NCI-H1930 (cell line): Measurements from ENCODE around the gene OARD1.
"Not testable (repeated sequence)": the region's sequence is repeated elsewhere in the genome, so short reads cannot be mapped to it uniquely, and the experiment has no call there.

Experiments
- DNase-seq, 2 experiments: peaks; one replicate each; lab custom pipeline; 2025; lab: John Stamatoyannopoulos, UW

The OARD1 gene

DNA sequence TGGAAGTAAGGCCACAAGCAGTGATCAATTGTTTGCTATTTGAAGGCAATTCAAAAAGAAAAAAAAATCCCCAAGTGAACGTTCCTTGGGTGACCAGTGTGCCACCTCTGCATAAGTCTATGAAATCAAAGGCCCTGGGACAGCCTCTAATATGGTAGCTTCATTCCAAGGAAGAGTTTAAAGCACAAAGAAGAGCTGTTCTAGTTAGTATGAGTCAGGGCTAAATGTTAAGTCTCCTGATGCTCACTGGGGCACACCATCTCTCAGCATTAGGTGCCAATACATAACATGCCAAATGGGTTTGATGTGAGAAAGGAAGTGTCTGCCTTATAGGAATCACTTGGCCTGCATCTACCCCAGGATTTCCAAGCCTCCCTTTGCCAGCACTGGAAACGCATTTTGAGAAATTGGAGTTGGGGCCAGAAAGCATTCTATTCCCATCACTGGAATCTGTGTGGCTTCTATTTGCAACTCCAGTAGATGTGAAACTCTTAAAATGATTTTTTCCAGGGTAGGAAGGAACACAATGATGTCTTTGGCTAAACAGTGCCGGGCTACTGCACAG is 46.1 kb downstream of the OARD1 start:
- no peak for DNase-seq

DNA sequence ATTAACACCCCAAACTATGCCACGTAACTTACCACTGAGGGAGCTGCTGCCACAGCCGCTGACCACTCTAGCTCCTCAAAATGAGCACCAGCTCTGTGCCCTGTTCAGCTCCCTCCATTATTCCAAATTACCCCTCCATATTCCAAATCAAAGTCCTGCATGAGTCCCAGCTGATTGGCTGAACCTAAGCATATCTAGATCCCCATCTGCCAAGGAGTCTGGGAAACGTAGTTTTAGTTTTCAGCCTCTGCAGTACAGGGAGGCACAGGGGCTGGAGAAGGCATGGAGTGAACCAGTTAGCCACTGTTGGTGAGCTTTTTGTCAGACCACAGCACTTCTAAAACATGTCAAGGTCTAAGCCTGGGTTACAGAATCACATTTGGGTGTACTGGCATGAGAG is 49.0 kb downstream of the OARD1 start:
- no peak for DNase-seq

DNA sequence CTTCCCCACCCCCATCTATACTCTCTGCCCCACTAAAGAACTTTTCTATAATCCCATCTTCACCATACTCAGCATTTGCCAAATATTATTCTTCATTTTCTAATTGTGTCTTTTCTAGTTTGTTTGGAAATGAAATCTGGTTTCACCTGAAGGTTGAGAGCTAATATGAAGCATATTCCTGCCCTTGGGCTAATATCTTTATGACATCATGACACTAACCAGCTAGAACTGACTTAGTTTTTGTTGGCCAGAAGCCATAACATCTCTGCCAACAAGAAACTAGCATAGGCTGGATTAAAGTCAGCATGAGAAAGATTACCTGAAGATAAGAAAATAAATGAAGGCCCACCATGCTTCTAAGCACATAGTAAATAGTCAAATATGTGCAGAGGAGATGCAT is 49.9 kb downstream of the OARD1 start:
- DNase-seq: no peak

DNA sequence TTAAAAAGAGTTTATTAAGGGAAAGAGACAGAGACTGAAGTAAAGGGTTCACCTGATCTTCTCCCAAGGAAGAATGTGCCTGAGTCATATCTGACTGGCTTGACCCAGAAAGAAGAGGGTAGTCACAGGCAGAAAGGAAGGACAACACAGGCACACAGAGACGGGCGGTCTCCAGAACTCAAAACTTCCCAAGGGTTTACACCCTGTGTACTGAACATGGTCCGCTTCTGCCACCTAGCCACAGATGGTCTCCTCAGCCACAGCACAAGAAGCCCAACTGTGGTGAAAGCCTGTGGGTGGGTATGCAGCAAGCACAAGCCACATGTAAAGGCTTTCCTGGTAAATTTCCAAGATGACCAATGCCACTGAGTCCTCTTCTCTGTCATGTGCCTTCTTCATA is 50.3 kb downstream of the OARD1 start:
- no peak for DNase-seq

DNA sequence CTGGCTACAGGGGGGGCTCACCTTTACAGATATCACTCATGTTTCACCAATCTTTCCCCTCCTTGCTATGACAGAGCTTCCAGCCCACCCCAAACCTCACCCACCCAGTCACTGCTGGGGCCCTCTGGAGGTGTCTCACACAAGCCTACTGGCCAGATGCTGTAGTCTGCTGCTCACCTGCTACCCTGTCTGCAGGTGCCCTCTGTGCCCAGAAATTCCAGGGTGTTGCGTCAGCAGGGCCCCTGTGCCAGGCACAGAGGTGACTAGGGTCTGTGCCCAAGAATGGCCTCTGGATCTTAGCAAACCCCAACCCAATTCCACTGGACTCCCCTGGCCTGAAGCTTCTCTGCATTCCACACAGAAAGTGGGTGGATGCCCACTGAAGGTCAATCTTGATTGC is 54.5 kb downstream of the OARD1 start:
- no peak for DNase-seq

DNA sequence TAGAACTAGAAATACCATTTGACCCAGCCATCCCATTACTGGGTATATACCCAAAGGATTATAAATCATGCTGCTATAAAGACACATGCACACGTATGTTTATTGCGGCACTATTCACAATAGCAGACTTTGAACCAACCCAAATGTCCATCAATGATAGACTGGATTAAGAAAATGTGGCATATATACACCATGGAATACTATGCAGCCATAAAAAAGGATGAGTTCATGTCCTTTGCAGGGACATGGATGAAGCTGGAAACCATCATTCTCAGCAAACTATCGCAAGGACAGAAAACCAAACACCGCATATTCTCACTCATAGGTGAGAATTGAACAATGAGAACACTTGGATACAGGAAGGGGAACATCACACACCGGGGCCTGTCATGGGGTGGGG is 56.3 kb downstream of the OARD1 start:
- not testable (repeated sequence) for DNase-seq

DNA sequence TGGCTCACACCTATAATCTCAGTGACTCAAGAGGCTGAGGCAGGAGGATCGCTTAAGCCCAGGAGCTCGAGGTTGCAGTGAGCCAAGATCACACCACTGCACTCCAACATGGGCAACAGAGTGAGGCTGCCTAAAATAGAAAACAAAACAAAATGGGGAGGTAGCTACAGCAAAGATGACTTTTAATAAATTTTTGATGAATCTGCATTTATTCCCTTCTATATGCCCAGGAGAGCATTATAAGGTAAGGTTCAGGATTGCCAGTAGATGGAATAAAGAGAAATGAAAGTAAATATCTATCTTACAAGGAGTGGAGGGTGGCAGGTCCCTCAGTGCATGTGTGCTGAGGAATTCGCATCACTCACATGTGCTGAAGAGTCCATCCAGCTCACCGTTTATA is 57.4 kb downstream of the OARD1 start:
- DNase-seq: no peak
